ES-I3 (cell line): ENCODE measurements around the gene PIP4P1.

Experiments used
- H3K36me3 ChIP-seq: 2 replicates; pipeline ENCODE4 v1.6.1; 2013; ENCODE audit warnings: mild to moderate bottlenecking, low read length, control low read depth, moderate library complexity; ENCODE audit not compliant: insufficient read depth
- H3K4me1 ChIP-seq: 2 replicates; pipeline ENCODE4 v1.6.1; 2013; ENCODE audit warnings: mild to moderate bottlenecking, control low read depth, low read length; ENCODE audit not compliant: insufficient read depth
- H3K9ac ChIP-seq: 2 replicates; pipeline ENCODE4 v1.6.1; 2013; ENCODE audit warnings: low read depth, mild to moderate bottlenecking, low read length, moderate library complexity
- H3K9me3 ChIP-seq: 2 replicates; pipeline ENCODE4 v1.6.1; 2013; ENCODE audit warnings: mild to moderate bottlenecking, low read length, moderate library complexity; ENCODE audit not compliant: control insufficient read depth, insufficient read depth

Gene PIP4P1

GRCh38 chr14:20435582-20436362 is 25.5 kb downstream of the PIP4P1 start, which contains the start of gene KLHL33:
Gene KLHL33, minus strand, starts transcription at chr14:20436166. Its CDS starts 355 bp downstream, at chr14:20435811.
- Histone ChIP-seq H3K9me3 (no peaks in the 10 kb centered on the region), H3K4me1 (no peaks in the 10 kb centered on the region; the same call in 1 of the 2 replicates), H3K9ac (no peak within 1 kb of the TSS), H3K36me3 (no peaks in the 10 kb centered on the region)

GRCh38 chr14:20434701-20435581 is 26.3 kb downstream of the PIP4P1 start:
- no peak overlapping the region for H3K9ac ChIP-seq
- H3K9me3 ChIP-seq = no peaks in the 10 kb centered on the region
- no peaks in the 10 kb centered on the region for H3K36me3 ChIP-seq
- H3K4me1 ChIP-seq = no peaks in the 10 kb centered on the region; the same call in 1 of the 2 replicates

- no peaks in the 10 kb centered on the region for H3K9me3 ChIP-seq
- H3K4me1 ChIP-seq = peaks cover 11% of the 10 kb centered on the region
- H3K36me3 ChIP-seq = no peaks in the 10 kb centered on the region
- no peak overlapping the region for H3K9ac ChIP-seq
These were observed 31.2 kb downstream of the PIP4P1 start for GRCh38 chr14:20429801-20430669.

GRCh38 chr14:20428802-20429201 is 32.4 kb downstream of the PIP4P1 start:
- Histone ChIP-seq H3K9me3 (no peaks in the 10 kb centered on the region), H3K9ac (no peak overlapping the region), H3K36me3 (no peaks in the 10 kb centered on the region), H3K4me1 (peaks cover 11% of the 10 kb centered on the region)

- Histone ChIP-seq H3K9me3 (no peaks in the 10 kb centered on the region), H3K9ac (no peak overlapping the region; the same call in 1 of the 2 replicates), H3K36me3 (no peaks in the 10 kb centered on the region), H3K4me1 (peaks cover 11% of the 10 kb centered on the region)
These were observed 33.2 kb downstream of the PIP4P1 start for GRCh38 chr14:20428010-20428365.

- H3K4me1 ChIP-seq = peaks cover 11% of the 10 kb centered on the region
- no peaks in the 10 kb centered on the region for H3K36me3 ChIP-seq
- no peaks in the 10 kb centered on the region for H3K9me3 ChIP-seq
- no peak overlapping the region; the same call in 1 of the 2 replicates for H3K9ac ChIP-seq
These were observed 33.8 kb downstream of the PIP4P1 start for GRCh38 chr14:20427231-20428009.

GRCh38 chr14:20424851-20425250 is 36.4 kb downstream of the PIP4P1 start:
- H3K36me3 ChIP-seq = no peaks in the 10 kb centered on the region
- H3K9me3 ChIP-seq = no peaks in the 10 kb centered on the region
- H3K4me1 ChIP-seq = peaks cover 16% of the 10 kb centered on the region
- H3K9ac ChIP-seq = no peak overlapping the region

GRCh38 chr14:20422886-20423285 is 38.3 kb downstream of the PIP4P1 start:
- no peaks in the 10 kb centered on the region for H3K9me3 ChIP-seq
- H3K36me3 ChIP-seq = no peaks in the 10 kb centered on the region
- peaks cover 11% of the 10 kb centered on the region for H3K4me1 ChIP-seq
- no peak overlapping the region for H3K9ac ChIP-seq

GRCh38 chr14:20421267-20421666 is 40.0 kb downstream of the PIP4P1 start:
- Histone ChIP-seq H3K4me1 (peaks cover 5% of the 10 kb centered on the region), H3K9me3 (no peaks in the 10 kb centered on the region)

GRCh38 chr14:20419419-20419818 is 41.8 kb downstream of the PIP4P1 start:
- Histone ChIP-seq H3K9me3 (no peaks in the 10 kb centered on the region), H3K4me1 (peaks cover 5% of the 10 kb centered on the region), H3K36me3 (no peaks in the 10 kb centered on the region), H3K9ac (no peak overlapping the region)

More at GRCh38 chr14:20421267-20421666, 40.0 kb downstream of the PIP4P1 start:
- Histone ChIP-seq H3K36me3 (no peaks in the 10 kb centered on the region), H3K9ac (no peak overlapping the region)

- no peaks in the 10 kb centered on the region for H3K9me3 ChIP-seq
- H3K36me3 ChIP-seq = no peaks in the 10 kb centered on the region
- no peak overlapping the region for H3K9ac ChIP-seq
- peaks cover 11% of the 10 kb centered on the region for H3K4me1 ChIP-seq
These were observed 42.7 kb downstream of the PIP4P1 start for GRCh38 chr14:20418501-20418909.

- Histone ChIP-seq H3K4me1 (peaks cover 11% of the 10 kb centered on the region), H3K36me3 (no peaks in the 10 kb centered on the region), H3K9ac (no peak overlapping the region), H3K9me3 (no peaks in the 10 kb centered on the region)
These were observed 43.7 kb downstream of the PIP4P1 start for GRCh38 chr14:20417250-20418186.
